ENCODE data around the gene ABHD3.
"Not testable (repeated sequence)": the region's sequence is repeated elsewhere in the genome, so short reads cannot be mapped to it uniquely, and the experiment has no call there.

Gene ABHD3

GRCh38 chr18:21680161-21680560, 24.4 kb downstream of the ABHD3 start:
- Histone ChIP-seq H3K27me3 (ENCODE audit: insufficient read depth, low read depth) (no peaks in the 10 kb centered on the region), H3K4me1 (ENCODE audit: low read depth, poor library complexity, severe bottlenecking) (no peaks in the 10 kb centered on the region), H3K9ac (no peak overlapping the region), H3K4me2 (no peak overlapping the region), H3K36me3 (ENCODE audit: insufficient read depth) (peaks cover 5% of the 10 kb centered on the region; the same call in 1 of the 2 replicates), H2AFZ (ENCODE audit: low read depth) (no peak overlapping the region), H4K20me1 (ENCODE audit: insufficient read depth) (no peaks in the 10 kb centered on the region), H3K27ac (no peak overlapping the region), H3K4me3 (IDR thresholded peaks at IDR 0.05; ENCODE audit: insufficient read depth, low read depth, low read length) (no peak overlapping the region), H3K79me2 (ENCODE audit: insufficient read depth, low read depth) (no peaks in the 10 kb centered on the region; the same call in 1 of the 2 replicates)
- TF ChIP-seq CTCF (conservative IDR thresholded peaks at IDR 0.05; ENCODE audit: low read depth, low read length), result no peak

GRCh38 chr18:21678859-21679258, 25.7 kb downstream of the ABHD3 start:
- no peak overlapping the region for H3K27ac ChIP-seq
- no peaks in the 10 kb centered on the region; the same call in 1 of the 2 replicates for H3K79me2 ChIP-seq (ENCODE audit: insufficient read depth, low read depth)
- no peaks in the 10 kb centered on the region for H3K27me3 ChIP-seq (ENCODE audit: insufficient read depth, low read depth)
- H4K20me1 ChIP-seq (ENCODE audit: insufficient read depth), result no peaks in the 10 kb centered on the region
- no peak overlapping the region for H3K4me3 ChIP-seq (IDR thresholded peaks at IDR 0.05; ENCODE audit: insufficient read depth, low read depth, low read length)
- no peak for TF ChIP-seq CTCF (conservative IDR thresholded peaks at IDR 0.05; ENCODE audit: low read depth, low read length)
- H3K4me1 ChIP-seq (ENCODE audit: low read depth, poor library complexity, severe bottlenecking), result no peaks in the 10 kb centered on the region
- H3K36me3 ChIP-seq (ENCODE audit: insufficient read depth), result no peaks in the 10 kb centered on the region; the same call in 1 of the 2 replicates
- no peak overlapping the region for H2AFZ ChIP-seq (ENCODE audit: low read depth)
- no peak overlapping the region for H3K4me2 ChIP-seq
- no peak overlapping the region for H3K9ac ChIP-seq

- not testable (repeated sequence) for H3K9ac ChIP-seq; H3K79me2 ChIP-seq (ENCODE audit: insufficient read depth, low read depth); H3K4me1 ChIP-seq (ENCODE audit: low read depth, poor library complexity, severe bottlenecking); H3K27me3 ChIP-seq (ENCODE audit: insufficient read depth, low read depth); H3K4me2 ChIP-seq; H3K36me3 ChIP-seq (ENCODE audit: insufficient read depth); H3K4me3 ChIP-seq (IDR thresholded peaks at IDR 0.05; ENCODE audit: insufficient read depth, low read depth, low read length); H2AFZ ChIP-seq (ENCODE audit: low read depth); H4K20me1 ChIP-seq (ENCODE audit: insufficient read depth); H3K27ac ChIP-seq
Measured at GRCh38 chr18:21675354-21675753, 29.2 kb downstream of the ABHD3 start.

GRCh38 chr18:21672521-21673267, 31.9 kb downstream of the ABHD3 start:
- Histone ChIP-seq H3K4me1 (ENCODE audit: low read depth, poor library complexity, severe bottlenecking) (no peaks in the 10 kb centered on the region), H3K9ac (no peak overlapping the region), H3K79me2 (ENCODE audit: insufficient read depth, low read depth) (no peaks in the 10 kb centered on the region; the same call in 1 of the 2 replicates), H3K4me2 (no peak overlapping the region), H3K4me3 (IDR thresholded peaks at IDR 0.05; ENCODE audit: insufficient read depth, low read depth, low read length) (no peak overlapping the region), H3K27ac (no peak overlapping the region), H3K27me3 (ENCODE audit: insufficient read depth, low read depth) (no peaks in the 10 kb centered on the region), H2AFZ (ENCODE audit: low read depth) (no peak overlapping the region), H3K36me3 (ENCODE audit: insufficient read depth) (no peaks in the 10 kb centered on the region), H4K20me1 (ENCODE audit: insufficient read depth) (no peaks in the 10 kb centered on the region)
- no peak for TF ChIP-seq CTCF (conservative IDR thresholded peaks at IDR 0.05; ENCODE audit: low read depth, low read length)

GRCh38 chr18:21669736-21670285, 34.8 kb downstream of the ABHD3 start:
- no peaks in the 10 kb centered on the region for H3K79me2 ChIP-seq (ENCODE audit: insufficient read depth, low read depth)
- H3K27ac ChIP-seq, result no peak overlapping the region
- H3K9ac ChIP-seq, result no peak overlapping the region
- H3K36me3 ChIP-seq (ENCODE audit: insufficient read depth), result no peaks in the 10 kb centered on the region
- TF ChIP-seq CTCF (conservative IDR thresholded peaks at IDR 0.05; ENCODE audit: low read depth, low read length), result no peak
- no peak overlapping the region for H2AFZ ChIP-seq (ENCODE audit: low read depth)
- H4K20me1 ChIP-seq (ENCODE audit: insufficient read depth), result no peaks in the 10 kb centered on the region
- H3K27me3 ChIP-seq (ENCODE audit: insufficient read depth, low read depth), result no peaks in the 10 kb centered on the region
- H3K4me1 ChIP-seq (ENCODE audit: low read depth, poor library complexity, severe bottlenecking), result no peaks in the 10 kb centered on the region
- H3K4me3 ChIP-seq (IDR thresholded peaks at IDR 0.05; ENCODE audit: insufficient read depth, low read depth, low read length), result no peak overlapping the region
- no peak overlapping the region for H3K4me2 ChIP-seq
